Stomach (tissue), 9 donors: ENCODE results near the gene LIPK. TPM values are rescaled to one million over a fixed set of nuclear protein-coding genes. Genes with fewer than 3 reads are reported as not detected.

Source experiments
- DNase-seq, 2 donors: peaks; one replicate each; pipeline versions ENCODE4 v3.0.0 to v3.0.0-alpha.2; 2013 to 2019
- H3K27ac ChIP-seq, 5 donors: fragments of 200-600 bp in 4 of 5; sonication (generic) in 4 of 5; one replicate each; pipeline ENCODE4 v1.5.1; 2013 to 2019; ENCODE audit warnings: mild to moderate bottlenecking in 1 of 5, moderate library complexity in 1 of 5
- H3K27me3 ChIP-seq, 3 donors: fragments of 200-600 bp; sonication (generic); one replicate each; pipeline ENCODE4 v1.5.1; 2017 to 2019; ENCODE audit warnings: mixed run types in 1 of 3
- H3K36me3 ChIP-seq, 4 donors: fragments of 200-600 bp; sonication (generic); 1 replicate in 3 of 4; 2 replicates in 1 of 4; pipeline ENCODE4 v1.5.1; 2016 to 2019
- H3K4me1 ChIP-seq, 4 donors: fragments of 200-600 bp; sonication (generic); one replicate each; pipeline ENCODE4 v1.5.1; 2016 to 2019
- H3K4me3 ChIP-seq, 4 donors: fragments of 200-600 bp; sonication (generic) in 3 of 4; one replicate each; pipeline ENCODE4 v1.5.1; 2016 to 2019; ENCODE audit warnings: mild to moderate bottlenecking in 1 of 4
- H3K9me3 ChIP-seq, 4 donors: fragments of 200-600 bp; sonication (generic); one replicate each; pipeline ENCODE4 v1.5.1; 2016 to 2019
- EP300 ChIP-seq: sonication (generic); formaldehyde crosslinking; IDR thresholded peaks from one replicate; pipeline ENCODE4 v1.6.1; 2017; ENCODE audit warnings: antibody characterized with exemption
- POLR2A ChIP-seq, 4 donors: fragments of 450-650 bp; IDR thresholded peaks; one replicate each; pipeline ENCODE4 v1.6.1; 2016; ENCODE audit warnings: antibody characterized with exemption in 4 of 4, control low read depth in 2 of 4, mild to moderate bottlenecking in 1 of 4, moderate library complexity in 1 of 4
- POLR2AphosphoS5 ChIP-seq, 3 donors: sonication (generic); formaldehyde crosslinking; IDR thresholded peaks; one replicate each; pipeline ENCODE4 v1.6.1; 2016; ENCODE audit warnings: antibody characterized with exemption in 3 of 3
- WGBS, 5 donors: extraction: QIAGEN DNeasy Blood & Tissue Kit in 3 of 5; methylation state at CpG; one replicate each; pipeline versions ENCODE4 v1.1.5 to v1.1.7; 2013 to 2018; 5-methylcytosine and 5-hydroxymethylcytosine counted together
- intact Hi-C: fragments of 100-400 bp; cut with DNase I; formaldehyde crosslinking; loops from one replicate; pipeline ENCODE4 v1.15.1; 2023; ENCODE audit warnings: low total_unique reads
- polyA plus RNA-seq, 3 donors: library from polyadenylated mRNA; stranded (reverse); fragments of 200-250 nt; gene quantifications; one replicate each; pipeline ENCODE4 v1.2.3, GENCODE V29; 2013
- total RNA-seq, 5 donors: library from RNA; depleted of rRNA; stranded (reverse); fragments of >200 nt; gene quantifications; one replicate each; pipeline versions ENCODE4 v1.1.0 to v1.2.3, GENCODE V29; 2014 to 2016
- TF ChIP-seq, protein P1 (sequence below), 7 experiments: fragments of 450-650 bp in 4 of 7; fragments of 200-600 bp in 3 of 7; sonication (generic) in 3 of 7; IDR thresholded peaks; one replicate each; pipeline ENCODE4 v1.5.1; 2016 to 2019; ENCODE audit warnings: antibody characterized with exemption in 7 of 7, control low read depth in 2 of 7, mild to moderate bottlenecking in 1 of 7
- donor health status: healthy with polysubstance abuse.
- donor health status: Bipolar disorder and iron deficiency.
- donor health status: healthy.

LIPK gene
- total and polyA plus RNA-seq, 8 donors: not detected

DNA sequence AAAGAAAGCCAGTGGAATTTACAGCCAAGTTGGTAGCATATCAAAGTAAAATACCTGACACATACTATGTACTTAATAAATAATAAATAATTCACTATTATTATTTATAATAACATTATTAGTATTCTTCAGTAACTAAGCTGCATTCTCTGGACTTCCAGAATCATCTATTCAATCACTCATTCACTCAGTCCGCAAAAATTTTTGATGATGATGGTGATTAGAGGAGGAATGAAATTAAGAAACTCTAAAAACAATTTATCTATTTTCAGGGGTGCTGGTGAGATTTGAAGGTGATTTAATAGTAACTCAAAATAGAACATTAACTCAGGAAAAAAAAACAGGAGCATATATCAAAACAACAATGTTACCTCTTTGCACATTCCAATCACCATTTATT, 50.6 kb downstream of the LIPK start:
- H3K27me3 ChIP-seq: no peaks in the 10 kb centered on the region
- no peak for DNase-seq
- no peak overlapping the region for H3K27ac ChIP-seq
- WGBS, 5 donors: 0 to 4% (median 0%) methylated on average over 1 of the region's 1 CpG
- intact Hi-C loops: no loop called here
- H3K4me3 ChIP-seq: no peak overlapping the region
- no peaks in the 10 kb centered on the region for H3K4me1 ChIP-seq
- H3K9me3 ChIP-seq: no peaks in the 10 kb centered on the region
- TF ChIP-seq, protein P1, sequence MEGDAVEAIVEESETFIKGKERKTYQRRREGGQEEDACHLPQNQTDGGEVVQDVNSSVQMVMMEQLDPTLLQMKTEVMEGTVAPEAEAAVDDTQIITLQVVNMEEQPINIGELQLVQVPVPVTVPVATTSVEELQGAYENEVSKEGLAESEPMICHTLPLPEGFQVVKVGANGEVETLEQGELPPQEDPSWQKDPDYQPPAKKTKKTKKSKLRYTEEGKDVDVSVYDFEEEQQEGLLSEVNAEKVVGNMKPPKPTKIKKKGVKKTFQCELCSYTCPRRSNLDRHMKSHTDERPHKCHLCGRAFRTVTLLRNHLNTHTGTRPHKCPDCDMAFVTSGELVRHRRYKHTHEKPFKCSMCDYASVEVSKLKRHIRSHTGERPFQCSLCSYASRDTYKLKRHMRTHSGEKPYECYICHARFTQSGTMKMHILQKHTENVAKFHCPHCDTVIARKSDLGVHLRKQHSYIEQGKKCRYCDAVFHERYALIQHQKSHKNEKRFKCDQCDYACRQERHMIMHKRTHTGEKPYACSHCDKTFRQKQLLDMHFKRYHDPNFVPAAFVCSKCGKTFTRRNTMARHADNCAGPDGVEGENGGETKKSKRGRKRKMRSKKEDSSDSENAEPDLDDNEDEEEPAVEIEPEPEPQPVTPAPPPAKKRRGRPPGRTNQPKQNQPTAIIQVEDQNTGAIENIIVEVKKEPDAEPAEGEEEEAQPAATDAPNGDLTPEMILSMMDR (IDR thresholded peaks at IDR 0.05): no peak
- TF ChIP-seq EP300 (no peak), POLR2A (IDR thresholded peaks at IDR 0.05) (no peak), POLR2AphosphoS5 (IDR thresholded peaks at IDR 0.05) (no peak)
- H3K36me3 ChIP-seq: no peaks in the 10 kb centered on the region

DNA sequence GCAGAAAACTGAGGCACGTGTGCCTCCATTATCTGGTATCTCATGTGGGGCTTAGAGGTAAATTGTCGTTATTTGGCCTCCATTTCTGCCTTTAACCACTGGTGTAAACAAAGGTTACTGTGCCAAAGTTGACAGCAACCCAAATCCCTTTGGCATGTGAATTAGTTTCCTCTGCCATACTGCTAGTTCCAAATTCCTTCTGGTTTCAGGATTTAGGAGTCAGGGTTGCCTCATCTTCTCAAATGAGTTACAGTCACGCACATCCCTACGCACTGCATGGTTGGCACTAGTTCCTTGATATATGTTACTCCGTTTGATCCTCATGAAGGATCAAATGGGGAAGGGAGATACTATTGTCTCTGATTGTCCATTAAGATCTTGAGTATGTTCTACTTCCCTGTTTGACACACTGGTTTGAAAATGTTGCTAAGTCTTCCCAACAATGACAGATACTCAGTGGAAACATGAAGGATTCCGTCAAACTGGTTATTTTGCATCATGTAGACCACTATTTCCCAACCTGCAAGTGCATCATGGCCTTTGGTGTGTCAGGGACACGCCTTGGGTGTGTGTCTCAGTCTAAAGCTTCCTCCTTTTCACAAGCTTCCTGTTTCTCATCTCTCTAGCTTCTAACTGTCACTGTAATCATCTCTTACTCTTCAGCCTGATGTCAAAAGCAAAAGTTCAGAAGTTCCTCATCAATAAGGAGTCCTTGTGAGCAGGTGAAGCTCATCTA, 53.5 kb downstream of the LIPK start, which contains the start of gene LIPN:
Gene LIPN (plus strand): TSS at position 655 of the 736 bp plus-strand sequence. CDS start 1,386 bp downstream, outside the sequence.
- no peak within 1 kb of the TSS for H3K4me3 ChIP-seq
- H3K36me3 ChIP-seq: no peaks in the 10 kb centered on the region
- H3K9me3 ChIP-seq: no peaks in the 10 kb centered on the region
- WGBS, 5 donors: 78 to 89% (median 87%) methylated on average over 7 of the region's 7 CpGs
- peak in 1 of 2 donors; percentile 9 for DNase-seq
- intact Hi-C loops: no loop called here
- H3K4me1 ChIP-seq: no peaks in the 10 kb centered on the region
- TF ChIP-seq POLR2AphosphoS5 (IDR thresholded peaks at IDR 0.05) (no peak), POLR2A (IDR thresholded peaks at IDR 0.05) (no peak), EP300 (no peak)
- TF ChIP-seq, protein P1 (IDR thresholded peaks at IDR 0.05): no peak
- H3K27ac ChIP-seq: peak within 1 kb of the TSS in 1 of 5 donors; percentile 40
- no peaks in the 10 kb centered on the region for H3K27me3 ChIP-seq

DNA sequence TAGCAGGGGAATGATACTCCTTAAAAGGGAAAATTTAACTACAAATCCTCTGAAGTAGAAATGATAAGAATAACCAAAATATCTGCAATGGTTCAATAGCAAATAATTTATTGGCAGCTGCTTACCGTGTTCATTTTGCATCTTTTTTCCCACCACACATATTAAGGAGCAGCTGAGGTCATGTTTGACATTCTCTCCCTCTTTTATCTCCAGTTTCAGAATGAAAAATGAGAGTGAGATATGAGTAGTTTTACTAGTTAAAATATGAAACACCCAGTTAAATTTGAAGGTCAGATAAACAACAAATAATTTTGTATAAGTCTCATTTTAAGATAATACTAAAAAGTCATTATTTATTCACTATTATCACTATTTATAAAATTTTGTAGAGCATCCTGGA, 56.9 kb downstream of the LIPK start:
- Histone ChIP-seq H3K27me3 (no peaks in the 10 kb centered on the region), H3K27ac (no peak overlapping the region), H3K36me3 (no peaks in the 10 kb centered on the region), H3K4me3 (no peak overlapping the region), H3K4me1 (no peaks in the 10 kb centered on the region), H3K9me3 (no peaks in the 10 kb centered on the region)
- WGBS, 5 donors: 28 to 74% (median 48%) methylated on average over 1 of the region's 1 CpG
- DNase-seq: no peak
- intact Hi-C loops: no loop called here
- TF ChIP-seq, protein P1 (IDR thresholded peaks at IDR 0.05): no peak
- no peak for TF ChIP-seq POLR2A (IDR thresholded peaks at IDR 0.05)
- TF ChIP-seq EP300: no peak
- no peak for TF ChIP-seq POLR2AphosphoS5 (IDR thresholded peaks at IDR 0.05)

DNA sequence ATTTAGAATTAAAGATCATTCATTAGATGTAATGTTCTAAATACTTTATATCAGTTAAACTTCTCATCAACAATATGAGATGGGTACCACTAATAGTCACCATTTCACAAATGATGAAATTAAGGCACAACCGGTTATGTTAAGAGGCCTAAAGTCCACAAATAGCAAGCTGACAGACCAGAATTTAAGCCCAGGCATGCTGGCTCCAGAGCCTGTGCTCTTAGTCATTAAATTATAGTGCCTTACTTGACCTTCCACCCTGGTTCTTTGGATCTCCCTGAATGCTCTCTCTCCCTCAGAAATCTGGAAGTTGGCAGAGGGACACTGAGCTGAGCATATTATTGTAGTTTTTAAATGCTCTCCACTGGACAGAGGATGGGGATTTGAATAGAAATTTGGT, 57.4 kb downstream of the LIPK start:
- intact Hi-C loops: no loop called here
- no peaks in the 10 kb centered on the region for H3K9me3 ChIP-seq
- H3K36me3 ChIP-seq: no peaks in the 10 kb centered on the region
- H3K4me1 ChIP-seq: no peaks in the 10 kb centered on the region
- H3K27ac ChIP-seq: no peak overlapping the region
- no peak overlapping the region for H3K4me3 ChIP-seq
- TF ChIP-seq EP300 (no peak), POLR2A (IDR thresholded peaks at IDR 0.05) (no peak), POLR2AphosphoS5 (IDR thresholded peaks at IDR 0.05) (no peak)
- TF ChIP-seq, protein P1 (IDR thresholded peaks at IDR 0.05): no peak
- WGBS, 5 donors: 35 to 60% (median 49%) methylated on average over 1 of the region's 1 CpG
- peak in 1 of 2 donors; percentile 3 for DNase-seq
- no peaks in the 10 kb centered on the region for H3K27me3 ChIP-seq
